HepG2 (cell line): ENCODE results near the gene SAMD10. TPM values are rescaled to one million over a fixed set of nuclear protein-coding genes. Genes with fewer than 3 reads are reported as not detected.

Experiments
- ARID4A ChIP-seq: sonication (generic); formaldehyde crosslinking; IDR thresholded peaks from 2 replicates; pipeline ENCODE4 v1.5.0; 2020; ENCODE audit warnings: mild to moderate bottlenecking, missing genetic modification reagents, borderline replicate concordance
- ATF2 ChIP-seq: sonication (generic); formaldehyde crosslinking; IDR thresholded peaks from 2 replicates; pipeline ENCODE4 v1.4.0; 2020; ENCODE audit warnings: missing genetic modification reagents
- ERF ChIP-seq: IDR thresholded peaks from 2 replicates; pipeline ENCODE4 v1.6.1; 2018; ENCODE audit warnings: missing biosample characterization, missing genetic modification reagents
- GTF3A ChIP-seq: sonication (generic); formaldehyde crosslinking; conservative IDR thresholded peaks from 2 replicates; pipeline ENCODE4 v1.4.0; 2020; ENCODE audit warnings: mild to moderate bottlenecking, missing genetic modification reagents
- HNF1B ChIP-seq: sonication (generic); formaldehyde crosslinking; IDR thresholded peaks from 2 replicates; pipeline ENCODE4 v1.5.1; 2020; ENCODE audit warnings: mild to moderate bottlenecking, moderate library complexity, missing genetic modification reagents
- IKZF1 ChIP-seq: fragments of 450-650 bp; IDR thresholded peaks from 2 replicates; pipeline ENCODE4 v1.7.1; 2016
- IRF1 ChIP-seq: sonication (generic); formaldehyde crosslinking; IDR thresholded peaks from 2 replicates; pipeline ENCODE4 v1.4.0; 2020; ENCODE audit warnings: low read depth, mild to moderate bottlenecking, missing genetic modification reagents
- KDM2A ChIP-seq: sonication (generic); formaldehyde crosslinking; IDR thresholded peaks from 2 replicates; pipeline ENCODE4 v1.4.0; 2020; ENCODE audit warnings: low read depth, missing genetic modification reagents, borderline replicate concordance
- KDM5A ChIP-seq: fragments of 200-600 bp; sonication (generic); IDR thresholded peaks from 2 replicates; pipeline ENCODE4 v1.7.0; 2018; ENCODE audit warnings: antibody characterized with exemption, mild to moderate bottlenecking, low read length, borderline replicate concordance
- MTA3 ChIP-seq: sonication (generic); formaldehyde crosslinking; IDR thresholded peaks from 2 replicates; pipeline ENCODE4 v1.4.0; 2020; ENCODE audit warnings: missing genetic modification reagents
- NFIC ChIP-seq: IDR thresholded peaks from 2 replicates; pipeline ENCODE4 v1.6.1; 2012; ENCODE audit warnings: mild to moderate bottlenecking, low read length, inconsistent platforms
- POLR2A ChIP-seq, 2 experiments: IDR thresholded peaks; 2 replicates each; pipeline ENCODE4 v1.6.1; 2011; ENCODE audit warnings: low read depth in 2 of 2, low read length in 2 of 2, mild to moderate bottlenecking in 1 of 2, moderate library complexity in 1 of 2; ENCODE audit not compliant: insufficient read depth in 1 of 2
- RBM22 ChIP-seq: fragments of 200-400 bp; formaldehyde crosslinking; optimal IDR thresholded peaks from 2 replicates; pipeline ENCODE3; 2017; ENCODE audit warnings: mild to moderate bottlenecking, low read length, moderate library complexity
- TBL1XR1 ChIP-seq: fragments of 150-350 bp; IDR thresholded peaks from 2 replicates; pipeline ENCODE4 v1.6.1; 2014; ENCODE audit warnings: borderline replicate concordance, low read length; ENCODE audit not compliant: partially characterized antibody
- ZC3H4 ChIP-seq: sonication (generic); formaldehyde crosslinking; IDR thresholded peaks from 2 replicates; pipeline ENCODE4 v1.4.0; 2020; ENCODE audit warnings: missing genetic modification reagents, borderline replicate concordance
- ZNF30 ChIP-seq: sonication (generic); formaldehyde crosslinking; IDR thresholded peaks from 2 replicates; pipeline ENCODE4 v1.5.0; 2020; ENCODE audit warnings: mild to moderate bottlenecking, missing genetic modification reagents
- ZNF674 ChIP-seq: sonication (generic); formaldehyde crosslinking; IDR thresholded peaks from 2 replicates; pipeline ENCODE4 v1.5.0; 2020; ENCODE audit warnings: low read depth, mild to moderate bottlenecking, missing genetic modification reagents
- ZSCAN21 ChIP-seq: sonication (generic); formaldehyde crosslinking; IDR thresholded peaks from 2 replicates; pipeline ENCODE4 v1.8.0; 2022; ENCODE audit warnings: mild to moderate bottlenecking, missing genetic modification reagents, moderate library complexity, borderline replicate concordance
- polyA plus RNA-seq, 8 experiments: library from polyadenylated mRNA; depleted of rRNA in 3 of 8; stranded (reverse) in 7 of 8; unstranded in 1 of 8; fragments of >200 nt; fragmentation: Illumina TruSeq in 4 of 8; extraction: Trizol in 4 of 8; gene quantifications; 2 replicates each; pipeline versions ENCODE4 v1.2.1 to v1.2.3, GENCODE V29; 2011 to 2016; ENCODE audit warnings: low read depth in 4 of 8, missing spikeins in 1 of 8, mixed read lengths in 1 of 8; ENCODE audit not compliant: insufficient read depth in 1 of 8
- total RNA-seq, 5 experiments: library from RNA; depleted of rRNA; stranded (reverse); fragments of >200 nt; fragmentation: Illumina TruSeq; extraction: Trizol; gene quantifications; 2 replicates each; pipeline ENCODE4 v1.2.3, GENCODE V29; 2016; ENCODE audit warnings: low read depth in 1 of 5

Gene SAMD10
- total and polyA plus RNA-seq, 2 of the 13 experiments (the other 11 are each of a cell fraction or from before 2014, with no cell fraction given): 6.1 to 11.0 TPM

- TF ChIP-seq ARID4A (CRISPR knock-in tag): no peak; the same call in 1 of the 2 replicates
- TF ChIP-seq GTF3A (CRISPR knock-in tag): no peak
- TF ChIP-seq ATF2 (CRISPR knock-in tag): peak; percentile 72
- TF ChIP-seq ERF (CRISPR knock-in tag): no peak; the same call in none of the 2 replicates
- TF ChIP-seq ZNF30 (CRISPR knock-in tag): no peak
- TF ChIP-seq TBL1XR1: no peak
- TF ChIP-seq POLR2A (IDR thresholded peaks at IDR 0.05; ENCODE audit: insufficient read depth in 1 of 2, low read depth in 2 of 2, low read length in 2 of 2): peak in 1 of 2 experiments; percentile 81; a peak in 2 of 4 replicates
- TF ChIP-seq ZNF674 (CRISPR knock-in tag): no peak; the same call in 1 of the 2 replicates
- no peak; the same call in 1 of the 2 replicates for TF ChIP-seq ZC3H4 (CRISPR knock-in tag)
- TF ChIP-seq RBM22: no peak
- TF ChIP-seq MTA3 (CRISPR knock-in tag): no peak
- TF ChIP-seq ZSCAN21 (CRISPR knock-in tag): no peak; the same call in 1 of the 2 replicates
- no peak for TF ChIP-seq IKZF1
- peak; percentile 2; the same call in 1 of the 2 replicates for TF ChIP-seq KDM5A
- TF ChIP-seq KDM2A (CRISPR knock-in tag): peak; percentile 91
- peak; percentile 94 for TF ChIP-seq HNF1B
- no peak; the same call in 1 of the 2 replicates for TF ChIP-seq NFIC
- TF ChIP-seq IRF1 (CRISPR knock-in tag): no peak
Observed at GRCh38 chr20:63957004-63957689, 22.3 kb downstream of the SAMD10 start (continued).
